Measurements from ENCODE around the gene FBXL2. TPM values are rescaled to one million over a fixed set of nuclear protein-coding genes. Genes with fewer than 3 reads are reported as not detected.

FBXL2 gene
- total and polyA plus RNA-seq, 2 of the 4 experiments (the other 2 are of a cell fraction) = 15.8 to 21.0 TPM

DNA sequence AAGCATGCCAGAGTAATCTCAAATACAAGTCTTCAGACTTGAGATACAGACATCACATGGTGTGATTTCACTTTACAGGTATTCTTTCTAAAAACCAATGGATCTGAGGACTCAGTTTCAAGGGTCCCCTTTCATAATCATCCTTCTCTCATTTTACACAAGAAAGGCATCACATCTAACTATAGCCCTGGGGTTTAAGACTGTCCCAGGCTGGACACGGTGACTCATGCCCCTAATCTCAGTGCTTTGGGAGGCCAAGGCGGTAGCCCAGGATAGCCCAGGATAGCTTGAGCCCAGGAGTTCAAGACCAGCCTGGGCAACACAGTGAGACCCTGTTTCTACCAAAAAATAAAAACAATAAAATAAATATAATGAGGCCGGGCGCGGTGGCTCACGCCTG lies 126.5 kb downstream of the FBXL2 start:
- H2BK120ac ChIP-seq (ENCODE audit: low read depth, low read length) = no peak overlapping the region
- H2AK9ac ChIP-seq (replicated peaks; ENCODE audit: low read depth, low read length, poor library complexity) = no peak overlapping the region
- H2BK5ac ChIP-seq (ENCODE audit: low read depth, low read length, poor library complexity, severe bottlenecking) = no peak overlapping the region
- H2BK20ac ChIP-seq (ENCODE audit: low read depth, low read length) = no peak overlapping the region
- no peak overlapping the region for H3K56ac ChIP-seq (ENCODE audit: extremely low read depth, insufficient read depth, low read length)
- intact Hi-C loops (cut with micrococcal nuclease) (loop anchor here (10.0 kb wide), 2 partner anchors 311 to 381 kb away; partner anchors contain the start of gene CLASP2), in situ Hi-C loops (cut with MboI; ENCODE audit: low sequenced_read_pairs) (no loop called here), dilution Hi-C loops (cut with HindIII; ENCODE audit: low sequenced_read_pairs, unreplicated experiment) (no loop called here)
- no peak overlapping the region for H2AFZ ChIP-seq (replicated peaks; ENCODE audit: low read length, poor library complexity)
- peaks cover 42% of the 10 kb centered on the region for H3K36me3 ChIP-seq (ENCODE audit: control insufficient read depth, insufficient read depth, low read length)
- no peak overlapping the region for H4K91ac ChIP-seq (ENCODE audit: insufficient read depth, low read depth, low read length)
- H3K9ac ChIP-seq (ENCODE audit: low read depth, low read length) = no peak overlapping the region
- no TSS peak for BruUV-seq (replicated peaks)
- H3K23ac ChIP-seq (ENCODE audit: low read depth, low read length) = no peak overlapping the region
- peak; percentile 23 for DNase-seq
- H3K9me3 ChIP-seq (ENCODE audit: control insufficient read depth, insufficient read depth, low read length) = no peaks in the 10 kb centered on the region
- no peak for TF ChIP-seq RCOR1 (IDR thresholded peaks at IDR 0.05; ENCODE audit: insufficient replicate concordance, low read length)
- no peak for TF ChIP-seq CHD1 (IDR thresholded peaks at IDR 0.05; ENCODE audit: low read depth, low read length)
- TF ChIP-seq, protein P1, sequence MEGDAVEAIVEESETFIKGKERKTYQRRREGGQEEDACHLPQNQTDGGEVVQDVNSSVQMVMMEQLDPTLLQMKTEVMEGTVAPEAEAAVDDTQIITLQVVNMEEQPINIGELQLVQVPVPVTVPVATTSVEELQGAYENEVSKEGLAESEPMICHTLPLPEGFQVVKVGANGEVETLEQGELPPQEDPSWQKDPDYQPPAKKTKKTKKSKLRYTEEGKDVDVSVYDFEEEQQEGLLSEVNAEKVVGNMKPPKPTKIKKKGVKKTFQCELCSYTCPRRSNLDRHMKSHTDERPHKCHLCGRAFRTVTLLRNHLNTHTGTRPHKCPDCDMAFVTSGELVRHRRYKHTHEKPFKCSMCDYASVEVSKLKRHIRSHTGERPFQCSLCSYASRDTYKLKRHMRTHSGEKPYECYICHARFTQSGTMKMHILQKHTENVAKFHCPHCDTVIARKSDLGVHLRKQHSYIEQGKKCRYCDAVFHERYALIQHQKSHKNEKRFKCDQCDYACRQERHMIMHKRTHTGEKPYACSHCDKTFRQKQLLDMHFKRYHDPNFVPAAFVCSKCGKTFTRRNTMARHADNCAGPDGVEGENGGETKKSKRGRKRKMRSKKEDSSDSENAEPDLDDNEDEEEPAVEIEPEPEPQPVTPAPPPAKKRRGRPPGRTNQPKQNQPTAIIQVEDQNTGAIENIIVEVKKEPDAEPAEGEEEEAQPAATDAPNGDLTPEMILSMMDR (conservative IDR thresholded peaks at IDR 0.05; ENCODE audit: low read depth, low read length) = no peak
- no peak for TF ChIP-seq NFE2L2 (IDR thresholded peaks at IDR 0.05; ENCODE audit: low read depth, low read length)
- no peak for TF ChIP-seq BHLHE40 (IDR thresholded peaks at IDR 0.05; ENCODE audit: low read depth, low read length)
- TF ChIP-seq MAZ (IDR thresholded peaks at IDR 0.05; ENCODE audit: borderline replicate concordance, low read depth, low read length) = no peak
- TF ChIP-seq, protein P2, sequence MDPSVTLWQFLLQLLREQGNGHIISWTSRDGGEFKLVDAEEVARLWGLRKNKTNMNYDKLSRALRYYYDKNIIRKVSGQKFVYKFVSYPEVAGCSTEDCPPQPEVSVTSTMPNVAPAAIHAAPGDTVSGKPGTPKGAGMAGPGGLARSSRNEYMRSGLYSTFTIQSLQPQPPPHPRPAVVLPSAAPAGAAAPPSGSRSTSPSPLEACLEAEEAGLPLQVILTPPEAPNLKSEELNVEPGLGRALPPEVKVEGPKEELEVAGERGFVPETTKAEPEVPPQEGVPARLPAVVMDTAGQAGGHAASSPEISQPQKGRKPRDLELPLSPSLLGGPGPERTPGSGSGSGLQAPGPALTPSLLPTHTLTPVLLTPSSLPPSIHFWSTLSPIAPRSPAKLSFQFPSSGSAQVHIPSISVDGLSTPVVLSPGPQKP (IDR thresholded peaks at IDR 0.05; ENCODE audit: borderline replicate concordance, low read depth, low read length) = no peak
- no peak for TF ChIP-seq CEBPB (IDR thresholded peaks at IDR 0.05; ENCODE audit: low read depth, low read length)
- H4K8ac ChIP-seq (ENCODE audit: low read depth in 2 of 2, low read length in 2 of 2) = no peak overlapping the region
- H3K18ac ChIP-seq (ENCODE audit: low read depth, low read length) = no peak overlapping the region
- CTCF ChIA-PET = no interaction called here
- H3K14ac ChIP-seq (replicated peaks; ENCODE audit: low read depth, low read length) = no peak overlapping the region
- no peak overlapping the region for H4K5ac ChIP-seq (ENCODE audit: low read depth, low read length)
- H2AK5ac ChIP-seq (ENCODE audit: low read depth, low read length) = no peak overlapping the region
- H4K20me1 ChIP-seq (ENCODE audit: insufficient read depth, low read length) = peaks cover 3% of the 10 kb centered on the region
- no CpG with 5 or more reads among the region's 6 CpGs for WGBS, 2 experiments (ENCODE audit: extremely low coverage in 2 of 2, insufficient read length in 1 of 2)
- H3K27ac ChIP-seq (ENCODE audit: insufficient read depth, low read length) = no peak overlapping the region
- H3K9me1 ChIP-seq (ENCODE audit: insufficient read depth, low read length) = peaks cover 6% of the 10 kb centered on the region
- POLR2A ChIA-PET (ENCODE audit: unreplicated experiment) = no interaction called here
- H3K27me3 ChIP-seq (ENCODE audit: control insufficient read depth, insufficient read depth, low read length) = no peaks in the 10 kb centered on the region
- H3K4me3 ChIP-seq (ENCODE audit: insufficient read depth, low read depth, low read length) = no peak overlapping the region
- H2BK15ac ChIP-seq (ENCODE audit: low read depth, low read length) = no peak overlapping the region
- peak; percentile 42 for ATAC-seq (ENCODE audit: low read depth)
- H3K4ac ChIP-seq (ENCODE audit: low read depth, low read length) = no peak overlapping the region
- no peak overlapping the region for H3K4me2 ChIP-seq (ENCODE audit: low read depth, low read length)
- H3K79me1 ChIP-seq (ENCODE audit: low read depth in 1 of 2, low read length in 2 of 2) = peaks cover 26 to 51% of the 10 kb centered on the region in 2 experiments
- H3K4me1 ChIP-seq (ENCODE audit: control insufficient read depth, insufficient read depth, low read length) = peaks cover 6% of the 10 kb centered on the region
